ENCODE measurements around the gene SOWAHB.
"Not testable (repeated sequence)": the region's sequence is repeated elsewhere in the genome, so short reads cannot be mapped to it uniquely, and the experiment has no call there.

SOWAHB gene

GRCh38 chr4:76882630-76883029 is 15.3 kb downstream of the SOWAHB start:
- Histone ChIP-seq H3K4me3 (ENCODE audit: control insufficient read depth in 1 of 7, extremely low read depth in 1 of 7, insufficient read depth in 4 of 7, low read depth in 2 of 7, low read length in 6 of 7) (no peak overlapping the region), H3K27me3 (replicated peaks in 2 of 5; ENCODE audit: control insufficient read depth in 4 of 5, insufficient read depth in 5 of 5, low read length in 4 of 5) (peaks cover 0 to 2% (median 0%) of the 10 kb centered on the region in 5 experiments), H3K9me3 (ENCODE audit: control extremely low read depth in 1 of 5, control insufficient read depth in 4 of 5, insufficient read depth in 2 of 5, low read depth in 1 of 5, low read length in 4 of 5) (no peaks in the 10 kb centered on the region), H3K27ac (ENCODE audit: insufficient read depth in 1 of 2, low read depth in 1 of 2, low read length in 2 of 2, poor library complexity in 1 of 2, severe bottlenecking in 2 of 2) (no peak overlapping the region), H3K36me3 (ENCODE audit: control insufficient read depth in 4 of 4, insufficient read depth in 4 of 4, low read length in 3 of 4) (no peaks in the 10 kb centered on the region), H3K4me1 (ENCODE audit: control extremely low read depth in 1 of 4, control insufficient read depth in 4 of 4, insufficient read depth in 4 of 4, low read length in 3 of 4) (no peaks in the 10 kb centered on the region)
- ChIA-PET CTCF (no interaction called here), POLR2A (no interaction called here)
- DNase-seq: no peak
- WGBS (ENCODE audit: insufficient coverage): 100% methylated on average over 1 of the region's 2 CpGs

- no peaks in the 10 kb centered on the region for H3K4me1 ChIP-seq (ENCODE audit: control extremely low read depth in 1 of 4, control insufficient read depth in 4 of 4, insufficient read depth in 4 of 4, low read length in 3 of 4)
- H3K27ac ChIP-seq (ENCODE audit: insufficient read depth in 1 of 2, low read depth in 1 of 2, low read length in 2 of 2, poor library complexity in 1 of 2, severe bottlenecking in 2 of 2): no peak overlapping the region
- H3K4me3 ChIP-seq (ENCODE audit: control insufficient read depth in 1 of 7, extremely low read depth in 1 of 7, insufficient read depth in 4 of 7, low read depth in 2 of 7, low read length in 6 of 7): no peak overlapping the region
- H3K9me3 ChIP-seq (ENCODE audit: control extremely low read depth in 1 of 5, control insufficient read depth in 4 of 5, insufficient read depth in 2 of 5, low read depth in 1 of 5, low read length in 4 of 5): no peaks in the 10 kb centered on the region
- H3K27me3 ChIP-seq (replicated peaks in 2 of 5; ENCODE audit: control insufficient read depth in 4 of 5, insufficient read depth in 5 of 5, low read length in 4 of 5): peaks cover 0 to 2% (median 0%) of the 10 kb centered on the region in 5 experiments
- ChIA-PET CTCF (no interaction called here), POLR2A (no interaction called here)
- no peak for DNase-seq
- no CpG with 5 or more reads among the region's 1 CpG for WGBS (ENCODE audit: insufficient coverage)
- no peaks in the 10 kb centered on the region for H3K36me3 ChIP-seq (ENCODE audit: control insufficient read depth in 4 of 4, insufficient read depth in 4 of 4, low read length in 3 of 4)
These were observed 16.6 kb downstream of the SOWAHB start for GRCh38 chr4:76881375-76881774.

GRCh38 chr4:76879731-76880364 is 18.1 kb downstream of the SOWAHB start:
- Histone ChIP-seq H3K27ac (ENCODE audit: insufficient read depth in 1 of 2, low read depth in 1 of 2, low read length in 2 of 2, poor library complexity in 1 of 2, severe bottlenecking in 2 of 2) (no peak overlapping the region), H3K4me3 (ENCODE audit: control insufficient read depth in 1 of 7, extremely low read depth in 1 of 7, insufficient read depth in 4 of 7, low read depth in 2 of 7, low read length in 6 of 7) (no peak overlapping the region), H3K4me1 (ENCODE audit: control extremely low read depth in 1 of 4, control insufficient read depth in 4 of 4, insufficient read depth in 4 of 4, low read length in 3 of 4) (no peaks in the 10 kb centered on the region), H3K9me3 (ENCODE audit: control extremely low read depth in 1 of 5, control insufficient read depth in 4 of 5, insufficient read depth in 2 of 5, low read depth in 1 of 5, low read length in 4 of 5) (no peaks in the 10 kb centered on the region), H3K36me3 (ENCODE audit: control insufficient read depth in 4 of 4, insufficient read depth in 4 of 4, low read length in 3 of 4) (no peaks in the 10 kb centered on the region), H3K27me3 (replicated peaks in 2 of 5; ENCODE audit: control insufficient read depth in 4 of 5, insufficient read depth in 5 of 5, low read length in 4 of 5) (peaks cover 0 to 2% (median 0%) of the 10 kb centered on the region in 5 experiments)
- 100% methylated on average over 1 of the region's 3 CpGs for WGBS (ENCODE audit: insufficient coverage)
- CTCF ChIA-PET: interaction anchor here (0.7 kb wide), 1 partner anchor 631 kb away, joined by 3 read pairs; no protein-coding TSS in a partner anchor
- POLR2A ChIA-PET: no interaction called here
- no peak for DNase-seq

GRCh38 chr4:76878641-76879165 is 19.2 kb downstream of the SOWAHB start:
- H3K9me3 ChIP-seq (ENCODE audit: control extremely low read depth in 1 of 5, control insufficient read depth in 4 of 5, insufficient read depth in 2 of 5, low read depth in 1 of 5, low read length in 4 of 5); POLR2A ChIA-PET; H3K4me1 ChIP-seq (ENCODE audit: control extremely low read depth in 1 of 4, control insufficient read depth in 4 of 4, insufficient read depth in 4 of 4, low read length in 3 of 4); DNase-seq; H3K36me3 ChIP-seq (ENCODE audit: control insufficient read depth in 4 of 4, insufficient read depth in 4 of 4, low read length in 3 of 4); H3K4me3 ChIP-seq (ENCODE audit: control insufficient read depth in 1 of 7, extremely low read depth in 1 of 7, insufficient read depth in 4 of 7, low read depth in 2 of 7, low read length in 6 of 7); H3K27ac ChIP-seq (ENCODE audit: insufficient read depth in 1 of 2, low read depth in 1 of 2, low read length in 2 of 2, poor library complexity in 1 of 2, severe bottlenecking in 2 of 2); H3K27me3 ChIP-seq (replicated peaks in 2 of 5; ENCODE audit: control insufficient read depth in 4 of 5, insufficient read depth in 5 of 5, low read length in 4 of 5): not testable (repeated sequence)
- 100% methylated on average over 3 of the region's 3 CpGs for WGBS (ENCODE audit: insufficient coverage)
- CTCF ChIA-PET: interaction anchor here (0.8 kb wide), 1 partner anchor 9 kb away, joined by 3 read pairs; no protein-coding TSS in a partner anchor

- no peaks in the 10 kb centered on the region for H3K9me3 ChIP-seq (ENCODE audit: control extremely low read depth in 1 of 5, control insufficient read depth in 4 of 5, insufficient read depth in 2 of 5, low read depth in 1 of 5, low read length in 4 of 5)
- H3K4me3 ChIP-seq (ENCODE audit: control insufficient read depth in 1 of 7, extremely low read depth in 1 of 7, insufficient read depth in 4 of 7, low read depth in 2 of 7, low read length in 6 of 7): no peak overlapping the region
- POLR2A ChIA-PET: no interaction called here
- CTCF ChIA-PET: interaction anchor here (1.5 to 1.6 kb wide), 2 partner anchors 16 to 29 kb away, joined by 3 to 4 read pairs; no protein-coding TSS in a partner anchor
- H3K27ac ChIP-seq (ENCODE audit: insufficient read depth in 1 of 2, low read depth in 1 of 2, low read length in 2 of 2, poor library complexity in 1 of 2, severe bottlenecking in 2 of 2): no peak overlapping the region
- 94% methylated on average over 2 of the region's 4 CpGs for WGBS (ENCODE audit: insufficient coverage)
- H3K4me1 ChIP-seq (ENCODE audit: control extremely low read depth in 1 of 4, control insufficient read depth in 4 of 4, insufficient read depth in 4 of 4, low read length in 3 of 4): no peaks in the 10 kb centered on the region
- no peak for DNase-seq
- no peaks in the 10 kb centered on the region for H3K36me3 ChIP-seq (ENCODE audit: control insufficient read depth in 4 of 4, insufficient read depth in 4 of 4, low read length in 3 of 4)
- no peaks in the 10 kb centered on the region for H3K27me3 ChIP-seq (replicated peaks in 2 of 5; ENCODE audit: control insufficient read depth in 4 of 5, insufficient read depth in 5 of 5, low read length in 4 of 5)
These were observed 23.8 kb downstream of the SOWAHB start for GRCh38 chr4:76874176-76874575.

GRCh38 chr4:76873495-76873894 is 24.4 kb downstream of the SOWAHB start:
- WGBS (ENCODE audit: insufficient coverage): no CpG with 5 or more reads among the region's 1 CpG
- POLR2A ChIA-PET: no interaction called here
- CTCF ChIA-PET: interaction anchor here (1.5 to 1.6 kb wide), 2 partner anchors 17 to 29 kb away, joined by 3 to 4 read pairs; no protein-coding TSS in a partner anchor

GRCh38 chr4:76872556-76872955 is 25.4 kb downstream of the SOWAHB start:
- H3K27ac ChIP-seq (ENCODE audit: insufficient read depth in 1 of 2, low read depth in 1 of 2, low read length in 2 of 2, poor library complexity in 1 of 2, severe bottlenecking in 2 of 2): no peak overlapping the region
- no peak for DNase-seq
- H3K4me1 ChIP-seq (ENCODE audit: control extremely low read depth in 1 of 4, control insufficient read depth in 4 of 4, insufficient read depth in 4 of 4, low read length in 3 of 4): no peaks in the 10 kb centered on the region
- no peak overlapping the region for H3K4me3 ChIP-seq (ENCODE audit: control insufficient read depth in 1 of 7, extremely low read depth in 1 of 7, insufficient read depth in 4 of 7, low read depth in 2 of 7, low read length in 6 of 7)
- POLR2A ChIA-PET: no interaction called here
- no peaks in the 10 kb centered on the region for H3K36me3 ChIP-seq (ENCODE audit: control insufficient read depth in 4 of 4, insufficient read depth in 4 of 4, low read length in 3 of 4)
- H3K9me3 ChIP-seq (ENCODE audit: control extremely low read depth in 1 of 5, control insufficient read depth in 4 of 5, insufficient read depth in 2 of 5, low read depth in 1 of 5, low read length in 4 of 5): no peaks in the 10 kb centered on the region
- CTCF ChIA-PET: interaction anchor here (1.5 kb wide), 1 partner anchor 17 kb away, joined by 3 read pairs; no protein-coding TSS in a partner anchor
- H3K27me3 ChIP-seq (replicated peaks in 2 of 5; ENCODE audit: control insufficient read depth in 4 of 5, insufficient read depth in 5 of 5, low read length in 4 of 5): no peaks in the 10 kb centered on the region

More at GRCh38 chr4:76873495-76873894, 24.4 kb downstream of the SOWAHB start:
- Histone ChIP-seq H3K27ac (ENCODE audit: insufficient read depth in 1 of 2, low read depth in 1 of 2, low read length in 2 of 2, poor library complexity in 1 of 2, severe bottlenecking in 2 of 2) (no peak overlapping the region), H3K27me3 (replicated peaks in 2 of 5; ENCODE audit: control insufficient read depth in 4 of 5, insufficient read depth in 5 of 5, low read length in 4 of 5) (no peaks in the 10 kb centered on the region), H3K4me3 (ENCODE audit: control insufficient read depth in 1 of 7, extremely low read depth in 1 of 7, insufficient read depth in 4 of 7, low read depth in 2 of 7, low read length in 6 of 7) (no peak overlapping the region), H3K9me3 (ENCODE audit: control extremely low read depth in 1 of 5, control insufficient read depth in 4 of 5, insufficient read depth in 2 of 5, low read depth in 1 of 5, low read length in 4 of 5) (no peaks in the 10 kb centered on the region), H3K4me1 (ENCODE audit: control extremely low read depth in 1 of 4, control insufficient read depth in 4 of 4, insufficient read depth in 4 of 4, low read length in 3 of 4) (no peaks in the 10 kb centered on the region), H3K36me3 (ENCODE audit: control insufficient read depth in 4 of 4, insufficient read depth in 4 of 4, low read length in 3 of 4) (no peaks in the 10 kb centered on the region)
- DNase-seq: no peak
